PC-9 (cell line): ENCODE data around the gene SYTL1.

Experiments used
- EZH2 ChIP-seq: fragments of 200-600 bp; sonication (generic); IDR thresholded peaks from 2 replicates; pipeline ENCODE4 v1.8.0; 2017; ENCODE audit warnings: antibody characterized with exemption, low read depth
- TF ChIP-seq, protein P1 (sequence below): fragments of 200-600 bp; sonication (generic); conservative IDR thresholded peaks from 2 replicates; pipeline ENCODE4 v1.6.1; 2017; ENCODE audit warnings: mixed run types, antibody characterized with exemption, mild to moderate bottlenecking, moderate library complexity

DNA sequence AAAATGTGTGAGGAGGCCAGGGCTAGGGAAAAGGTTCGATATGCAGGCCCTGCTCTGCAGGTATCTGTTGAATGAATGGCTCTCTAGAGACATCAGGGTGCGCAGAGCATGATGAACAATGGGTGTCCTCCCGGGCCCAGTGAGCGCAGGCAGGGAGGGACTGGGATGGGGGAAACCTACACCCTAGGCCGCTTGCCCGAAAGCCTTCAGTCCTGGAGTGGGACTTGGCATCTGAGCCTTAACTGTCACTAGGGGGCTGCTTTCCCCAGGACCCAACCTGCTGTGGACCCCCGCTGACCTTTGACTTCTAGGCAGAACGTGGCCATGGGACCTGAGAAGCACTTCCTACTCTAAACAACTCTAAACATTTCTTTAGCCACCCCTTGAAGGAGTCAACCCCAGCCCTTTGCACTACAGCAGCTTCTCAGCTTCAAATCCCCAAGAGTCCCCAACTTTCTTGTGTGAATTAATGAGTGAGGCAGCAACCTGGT lies 25.4 kb downstream of the SYTL1 start:
- no peak for TF ChIP-seq EZH2
- TF ChIP-seq, protein P1, sequence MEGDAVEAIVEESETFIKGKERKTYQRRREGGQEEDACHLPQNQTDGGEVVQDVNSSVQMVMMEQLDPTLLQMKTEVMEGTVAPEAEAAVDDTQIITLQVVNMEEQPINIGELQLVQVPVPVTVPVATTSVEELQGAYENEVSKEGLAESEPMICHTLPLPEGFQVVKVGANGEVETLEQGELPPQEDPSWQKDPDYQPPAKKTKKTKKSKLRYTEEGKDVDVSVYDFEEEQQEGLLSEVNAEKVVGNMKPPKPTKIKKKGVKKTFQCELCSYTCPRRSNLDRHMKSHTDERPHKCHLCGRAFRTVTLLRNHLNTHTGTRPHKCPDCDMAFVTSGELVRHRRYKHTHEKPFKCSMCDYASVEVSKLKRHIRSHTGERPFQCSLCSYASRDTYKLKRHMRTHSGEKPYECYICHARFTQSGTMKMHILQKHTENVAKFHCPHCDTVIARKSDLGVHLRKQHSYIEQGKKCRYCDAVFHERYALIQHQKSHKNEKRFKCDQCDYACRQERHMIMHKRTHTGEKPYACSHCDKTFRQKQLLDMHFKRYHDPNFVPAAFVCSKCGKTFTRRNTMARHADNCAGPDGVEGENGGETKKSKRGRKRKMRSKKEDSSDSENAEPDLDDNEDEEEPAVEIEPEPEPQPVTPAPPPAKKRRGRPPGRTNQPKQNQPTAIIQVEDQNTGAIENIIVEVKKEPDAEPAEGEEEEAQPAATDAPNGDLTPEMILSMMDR: no peak
